Skin epidermis (tissue), 12 donors: Measurements from ENCODE around the gene HRNR.
A peak's percentile ranks its signal among the peaks of the same experiment; 100 is the strongest.
"Not testable (repeated sequence)": the region's sequence is repeated elsewhere in the genome, so short reads cannot be mapped to it uniquely, and the experiment has no call there.

Source experiments
- H3K27ac ChIP-seq, 21 experiments: fragments of 200-600 bp; sonication (generic) in 11 of 21; one replicate each; pipeline ENCODE4 v1.5.0; 2020; ENCODE audit warnings: mild to moderate bottlenecking in 3 of 21, inconsistent platforms in 2 of 21, moderate library complexity in 2 of 21
- H3K4me3 ChIP-seq, 7 experiments: fragments of 200-600 bp; sonication (generic) in 2 of 7; one replicate each; pipeline ENCODE4 v1.5.0; 2020; ENCODE audit warnings: inconsistent platforms in 2 of 7, mild to moderate bottlenecking in 2 of 7, moderate library complexity in 1 of 7

The HRNR gene

DNA sequence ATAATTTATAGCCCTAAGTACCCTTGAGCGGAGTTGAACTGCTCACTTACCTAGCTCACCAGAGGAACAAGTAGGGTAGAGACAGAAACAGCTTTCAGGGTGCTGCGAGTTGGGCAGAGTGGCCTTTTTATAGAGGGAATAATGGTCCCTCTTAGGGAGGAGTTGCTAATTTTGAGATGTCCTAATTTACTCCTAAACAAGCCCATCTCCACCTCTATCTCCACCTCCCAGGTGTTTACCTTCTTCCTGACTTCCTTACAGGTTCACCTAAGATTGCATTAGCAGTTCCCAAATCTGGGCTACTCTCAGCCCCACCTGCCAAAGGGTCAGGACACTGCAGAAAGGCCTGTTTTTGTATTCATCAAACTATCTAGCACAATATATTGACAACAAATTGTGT lies at the start of gene HRNR:
TSS of gene HRNR (minus strand) at position 101 of the 400 bp plus-strand sequence. CDS start 940 bp downstream, outside the sequence.
- no peak within 1 kb of the TSS for H3K4me3 ChIP-seq
- no peak within 1 kb of the TSS for H3K27ac ChIP-seq

DNA sequence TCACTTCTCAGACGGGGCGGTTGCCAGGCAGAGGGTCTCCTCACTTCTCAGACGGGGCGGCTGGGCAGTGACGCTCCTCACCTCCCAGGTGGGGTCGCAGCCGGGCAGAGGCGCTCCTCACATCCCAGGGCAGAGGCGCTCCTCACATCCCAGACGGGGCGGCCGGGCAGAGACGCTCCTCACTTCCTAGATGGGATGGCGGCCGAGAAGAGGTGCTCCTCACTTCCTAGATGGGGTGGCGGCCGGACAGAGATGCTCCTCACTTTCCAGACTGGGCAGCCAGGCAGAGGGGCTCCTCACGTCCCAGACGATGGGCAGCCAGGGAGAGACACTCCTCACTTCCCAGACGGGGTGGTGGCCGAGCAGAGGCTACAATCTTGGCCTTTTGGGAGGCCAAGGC lies 32.4 kb upstream of the HRNR start:
- not testable (repeated sequence) for H3K27ac ChIP-seq, H3K4me3 ChIP-seq

DNA sequence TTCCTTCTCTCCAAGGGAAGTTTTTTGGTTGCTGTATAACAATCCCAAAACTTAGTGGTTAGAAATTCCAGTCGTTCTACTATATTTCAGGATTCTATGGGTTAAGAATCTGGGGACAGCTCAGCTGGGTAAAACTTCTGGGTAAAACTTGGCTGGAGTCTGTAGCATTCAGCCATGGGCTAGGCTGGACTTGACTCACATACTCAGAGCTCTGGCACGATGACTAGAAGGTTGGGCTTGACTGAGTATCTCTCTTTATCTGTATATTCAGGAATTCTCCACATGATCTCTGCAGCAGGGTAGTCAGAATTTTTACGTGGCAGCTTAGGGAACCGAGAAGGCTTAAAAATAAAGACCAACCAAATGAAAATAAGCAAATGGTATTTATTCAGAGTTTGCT lies 28.2 kb upstream of the HRNR start:
- Histone ChIP-seq H3K27ac (peak overlapping the region in 1 of 21 experiments; percentile 17), H3K4me3 (no peak overlapping the region)

DNA sequence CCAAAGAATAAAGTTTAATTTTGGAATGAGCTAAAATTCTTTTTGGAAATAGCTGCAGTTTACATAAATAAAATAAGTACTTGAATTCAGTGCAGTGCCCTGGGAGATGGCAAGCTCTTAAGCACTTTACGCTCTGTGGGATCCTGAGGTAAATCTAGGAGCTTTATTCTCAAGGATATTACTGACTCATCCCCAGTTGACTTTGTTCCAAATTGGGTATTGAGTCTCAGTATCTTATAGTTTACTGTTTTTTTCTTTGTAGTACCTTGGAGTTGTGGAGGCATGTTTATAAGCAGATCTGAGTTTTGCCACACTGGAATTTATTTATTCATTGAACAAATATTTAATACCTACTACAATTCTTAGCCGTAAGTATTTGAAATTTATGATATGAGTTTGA lies 27.4 kb upstream of the HRNR start:
- H3K4me3 ChIP-seq = no peak overlapping the region
- H3K27ac ChIP-seq = no peak overlapping the region

DNA sequence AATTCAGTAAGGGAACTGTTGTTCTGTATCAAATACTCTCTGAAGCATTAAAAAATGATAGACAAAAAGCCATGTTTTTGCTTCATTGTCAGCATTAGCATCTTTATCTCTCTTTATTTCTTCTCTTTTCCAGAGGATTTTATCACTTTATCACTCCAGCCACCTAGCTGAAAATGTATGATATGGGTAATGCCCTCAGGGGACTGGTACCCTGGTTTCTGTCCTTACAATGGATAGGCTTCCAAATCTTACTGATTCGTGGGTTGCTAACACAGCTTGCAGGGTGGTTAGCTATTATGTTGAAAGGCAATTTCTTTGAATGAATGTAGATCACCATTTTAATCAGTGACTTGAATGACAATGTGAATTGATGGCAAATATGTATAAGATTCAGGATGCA lies 23.3 kb upstream of the HRNR start:
- H3K27ac ChIP-seq = no peak overlapping the region
- H3K4me3 ChIP-seq = no peak overlapping the region

DNA sequence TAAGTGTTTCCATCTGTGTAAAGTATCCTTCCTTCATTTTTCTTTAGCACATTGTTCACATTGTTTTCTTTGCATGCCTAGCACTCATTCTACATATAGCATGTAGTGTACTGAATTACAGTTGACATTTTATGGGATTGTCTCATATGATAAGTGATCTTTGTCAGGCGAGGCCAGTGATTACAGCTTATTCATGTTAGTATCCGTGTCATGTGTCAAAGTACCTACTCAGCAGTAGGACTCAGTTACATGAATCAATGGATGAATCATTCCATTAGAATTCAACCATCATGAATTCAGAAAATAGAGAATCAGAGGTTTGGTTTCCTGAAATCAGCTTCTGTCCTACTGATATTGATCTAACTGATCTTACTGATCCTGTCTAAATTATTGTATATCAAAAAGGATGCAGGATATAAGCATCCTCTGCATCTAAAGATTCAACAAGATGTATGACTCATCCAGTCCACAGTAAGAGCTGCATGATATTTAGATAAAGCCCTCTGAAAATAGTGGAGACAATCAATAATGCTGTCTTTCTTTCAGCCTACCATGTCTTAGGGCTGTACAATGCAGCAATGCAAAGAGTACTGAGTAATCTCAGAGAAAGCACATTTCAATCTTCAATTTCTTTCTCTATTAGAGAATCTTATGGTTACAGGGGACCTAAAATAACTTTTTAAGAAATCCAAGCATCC lies 20.7 kb upstream of the HRNR start:
- Histone ChIP-seq H3K27ac (no peak overlapping the region), H3K4me3 (no peak overlapping the region)

DNA sequence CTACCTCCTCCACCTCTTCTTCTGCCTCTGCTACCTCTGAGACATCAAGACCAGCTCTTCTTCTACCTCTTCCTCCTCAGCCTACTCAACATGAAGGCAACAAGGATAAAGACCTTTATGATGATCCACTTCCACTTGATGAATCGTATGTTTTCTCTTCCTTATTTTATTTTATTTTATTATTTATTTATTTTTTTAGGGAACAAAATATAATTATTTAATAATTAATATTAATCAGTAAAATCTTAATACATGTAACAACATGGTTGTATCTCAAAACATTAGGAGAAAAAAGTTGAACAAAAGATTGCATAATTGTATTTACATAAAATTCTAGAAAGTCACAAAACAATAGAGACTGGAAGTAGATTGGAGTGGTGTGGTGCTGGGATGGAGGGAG lies 13.1 kb upstream of the HRNR start:
- Histone ChIP-seq H3K27ac (no peak overlapping the region), H3K4me3 (no peak overlapping the region)

DNA sequence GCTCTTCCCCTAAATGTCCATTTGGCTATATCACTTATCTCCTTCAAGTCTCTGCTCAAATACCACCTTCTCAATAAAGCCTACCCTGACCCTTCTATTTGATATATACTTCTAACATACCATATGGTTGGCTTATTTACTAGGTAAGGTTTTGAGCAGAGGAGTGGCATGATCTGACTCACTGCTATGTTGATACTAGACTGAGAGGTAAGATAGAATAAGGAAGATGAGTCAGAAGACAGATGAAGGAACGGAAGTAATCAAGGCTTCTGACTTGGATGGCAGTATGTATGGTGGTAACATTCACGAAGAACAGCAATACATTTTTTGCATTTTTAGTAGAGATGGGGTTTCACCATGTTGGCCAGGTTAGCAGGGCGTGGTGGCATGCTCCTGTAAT lies 4.8 kb upstream of the HRNR start:
- no peak overlapping the region for H3K4me3 ChIP-seq
- no peak overlapping the region for H3K27ac ChIP-seq

DNA sequence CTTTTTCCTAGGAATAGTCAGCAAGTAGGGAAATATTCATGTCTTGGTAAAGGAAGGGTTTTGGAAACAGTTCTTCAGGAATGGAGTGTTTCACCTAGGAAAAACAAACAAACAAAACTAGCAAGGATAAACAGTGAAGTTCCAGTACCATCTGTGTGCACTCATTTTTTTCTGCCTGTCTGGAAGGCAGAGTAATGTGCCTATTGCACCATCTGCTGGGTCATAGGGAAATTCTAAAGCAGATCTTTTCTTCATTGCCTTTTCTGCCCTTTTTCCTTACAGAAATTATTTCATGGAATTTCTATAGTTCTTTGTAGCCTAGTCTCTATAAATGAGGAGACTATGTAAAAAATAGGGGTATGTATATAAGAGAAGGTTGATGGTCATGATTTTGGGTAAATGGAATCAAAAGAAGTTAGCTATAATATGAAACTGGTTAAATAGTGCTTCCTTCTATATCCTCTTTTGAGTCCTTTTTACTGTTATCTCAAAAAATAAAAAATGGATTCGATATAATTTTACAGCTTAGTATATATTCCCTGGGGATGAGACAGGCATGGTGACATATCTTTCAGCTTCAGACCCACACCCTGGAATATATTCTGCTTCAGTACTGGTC lies 3.4 kb upstream of the HRNR start:
- no peak overlapping the region for H3K27ac ChIP-seq
- no peak overlapping the region for H3K4me3 ChIP-seq

DNA sequence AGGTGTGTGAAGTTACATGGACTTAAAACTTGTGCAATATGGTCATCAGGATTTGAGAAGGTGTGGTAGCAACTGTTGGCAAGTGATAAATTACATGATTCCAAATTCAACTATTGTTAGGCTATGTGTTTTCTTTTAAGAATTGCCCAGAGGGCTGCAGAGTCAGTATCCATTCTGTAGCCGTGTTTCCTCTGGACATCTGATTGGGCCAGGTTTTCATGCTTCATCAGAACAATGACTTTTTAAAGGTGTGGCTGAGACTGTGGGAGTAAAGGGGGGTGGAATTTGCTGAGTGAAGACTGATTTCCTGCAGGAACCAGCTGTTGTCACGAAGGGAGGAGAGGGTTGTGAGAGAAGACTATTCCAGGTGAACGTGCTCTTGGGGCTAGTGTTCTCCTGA lies 1.7 kb upstream of the HRNR start:
- no peak overlapping the region for H3K27ac ChIP-seq
- no peak overlapping the region for H3K4me3 ChIP-seq

DNA sequence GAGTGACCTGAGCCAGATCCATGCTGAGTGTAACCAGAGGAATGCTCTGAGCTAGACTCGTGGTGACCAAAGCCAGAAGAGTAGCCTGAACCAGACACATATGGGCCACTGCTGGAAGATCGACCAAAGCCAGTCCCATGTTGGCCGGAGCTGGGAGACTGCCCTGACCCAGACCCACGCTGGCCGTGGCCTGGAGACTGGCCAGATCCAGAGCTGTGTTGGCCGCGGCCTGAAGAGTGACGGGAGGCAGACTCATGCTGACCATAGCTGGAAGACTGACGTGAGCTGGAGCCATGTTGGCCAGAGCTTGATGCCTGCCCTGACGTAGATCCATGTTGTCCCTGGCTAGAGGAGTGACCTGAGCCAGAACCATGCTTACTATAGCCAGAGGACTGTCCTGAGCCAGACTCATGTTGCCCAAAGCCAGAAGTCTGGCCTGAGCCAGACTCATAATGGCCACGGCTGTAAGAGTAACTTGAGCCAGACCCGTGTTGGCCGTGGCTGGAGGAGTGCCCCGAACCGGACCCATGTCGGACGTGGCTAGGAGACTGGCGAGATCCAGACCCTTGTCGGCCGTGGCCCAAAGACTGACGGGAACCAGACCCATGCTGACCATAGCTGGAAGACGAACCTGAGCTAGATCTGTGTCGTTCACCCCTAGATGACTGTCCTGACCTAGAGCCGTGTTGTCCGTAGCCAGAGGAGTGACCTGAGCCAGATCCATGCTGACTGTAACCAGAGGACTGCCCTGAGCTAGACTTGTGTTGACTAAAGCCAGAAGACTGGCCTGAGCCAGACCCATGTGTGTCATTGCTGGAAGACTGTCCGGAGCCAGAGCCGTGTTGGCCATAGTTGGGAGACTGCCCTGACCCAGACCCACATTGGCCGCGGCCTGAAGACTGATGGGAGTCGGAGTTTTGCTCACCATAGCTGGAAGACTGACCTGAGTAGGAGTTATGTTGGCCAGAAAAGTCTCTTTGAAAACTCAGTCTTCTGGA lies 3.5 kb downstream of the HRNR start:
- H3K27ac ChIP-seq = no peak overlapping the region
- H3K4me3 ChIP-seq = no peak overlapping the region

DNA sequence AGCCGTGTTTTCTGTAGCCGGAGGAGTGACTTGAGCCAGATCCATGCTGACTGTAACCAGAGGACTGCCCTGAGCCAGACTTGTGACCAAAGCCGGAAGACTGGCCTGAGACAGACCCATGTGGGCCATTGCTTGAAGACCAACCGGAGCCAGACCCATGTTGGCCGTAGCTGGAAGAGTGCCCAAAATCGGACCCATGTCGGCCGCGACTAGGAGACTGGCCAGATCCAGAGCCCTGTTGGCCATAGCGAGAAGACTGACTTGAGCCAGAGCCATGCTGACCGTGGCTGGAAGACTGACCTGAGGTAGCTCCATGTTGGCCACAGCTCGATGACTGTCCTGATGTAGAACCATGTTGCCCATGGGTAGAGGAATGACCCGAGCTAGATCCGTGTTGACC lies 4.6 kb downstream of the HRNR start:
- not testable (repeated sequence) for H3K27ac ChIP-seq, H3K4me3 ChIP-seq

DNA sequence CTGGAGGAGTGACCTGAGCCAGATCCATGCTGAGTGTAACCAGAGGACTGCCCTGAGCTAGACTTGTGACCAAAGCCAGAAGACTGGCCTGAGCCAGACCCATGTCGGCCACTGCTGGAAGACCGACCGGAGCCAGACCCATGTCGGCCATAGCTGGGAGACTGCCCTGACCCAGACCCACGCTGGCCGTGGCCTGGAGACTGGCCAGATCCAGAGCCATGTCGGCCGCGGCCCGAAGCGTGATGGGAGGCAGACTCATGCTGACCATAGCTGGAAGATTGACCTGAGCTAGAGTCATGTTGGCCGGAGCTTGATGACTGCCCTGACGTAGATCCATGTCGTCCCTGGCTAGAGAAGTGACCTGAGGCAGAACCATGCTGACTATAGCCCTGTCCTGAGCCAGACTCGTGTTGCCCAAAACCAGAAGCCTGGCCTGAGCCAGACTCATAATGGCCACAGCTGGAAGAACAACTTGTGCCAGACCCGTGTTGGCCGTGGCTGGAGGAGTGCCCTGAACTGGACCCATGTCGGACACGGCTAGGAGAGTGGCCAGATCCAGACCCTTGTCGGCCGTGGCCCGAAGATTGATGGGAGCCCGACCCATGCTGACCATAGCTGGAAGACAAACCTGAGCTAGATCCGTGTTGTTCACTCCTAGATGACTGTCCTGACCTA lies 5.1 kb downstream of the HRNR start:
- H3K4me3 ChIP-seq = no peak overlapping the region
- no peak overlapping the region for H3K27ac ChIP-seq

DNA sequence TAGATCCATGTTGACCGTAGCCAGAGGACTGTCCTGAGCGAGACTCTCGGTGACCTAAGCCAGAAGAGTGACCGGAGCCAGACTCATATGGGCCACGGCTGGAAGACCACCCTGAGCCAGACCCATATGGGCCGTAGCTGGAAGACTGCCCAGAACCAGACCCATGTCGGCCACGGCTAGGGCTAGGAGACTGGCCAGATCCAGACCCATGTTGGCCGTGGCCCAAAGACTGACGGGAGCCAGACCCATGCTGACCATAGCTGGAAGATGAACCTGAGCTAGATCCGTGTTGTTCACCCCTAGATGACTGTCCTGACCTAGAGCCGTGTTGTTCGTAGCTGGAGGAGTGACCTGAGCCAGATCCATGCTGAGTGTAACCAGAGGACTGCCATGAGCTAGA lies 8.4 kb downstream of the HRNR start:
- not testable (repeated sequence) for H3K4me3 ChIP-seq

DNA sequence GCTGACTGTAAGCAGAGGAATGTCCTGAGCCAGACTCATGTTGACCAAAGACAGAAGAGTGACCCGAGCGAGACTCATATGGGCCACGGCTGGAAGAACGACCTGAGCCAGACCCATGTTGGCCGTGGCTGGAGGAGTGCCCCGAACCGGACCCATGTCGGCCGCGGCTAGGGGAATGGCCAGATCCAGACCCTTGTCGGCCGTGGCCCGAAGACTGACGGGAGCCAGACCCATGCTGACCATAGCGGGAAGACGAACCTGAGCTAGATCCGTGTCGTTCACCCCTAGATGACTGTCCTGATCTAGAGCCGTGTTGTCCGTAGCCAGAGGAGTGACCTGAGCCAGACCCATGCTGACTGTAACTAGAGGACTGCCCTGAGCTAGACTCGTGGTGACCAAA lies 9.1 kb downstream of the HRNR start:
- not testable (repeated sequence) for H3K27ac ChIP-seq, H3K4me3 ChIP-seq

More for the DNA sequence above, 8.4 kb downstream of the HRNR start:
- not testable (repeated sequence) for H3K27ac ChIP-seq

DNA sequence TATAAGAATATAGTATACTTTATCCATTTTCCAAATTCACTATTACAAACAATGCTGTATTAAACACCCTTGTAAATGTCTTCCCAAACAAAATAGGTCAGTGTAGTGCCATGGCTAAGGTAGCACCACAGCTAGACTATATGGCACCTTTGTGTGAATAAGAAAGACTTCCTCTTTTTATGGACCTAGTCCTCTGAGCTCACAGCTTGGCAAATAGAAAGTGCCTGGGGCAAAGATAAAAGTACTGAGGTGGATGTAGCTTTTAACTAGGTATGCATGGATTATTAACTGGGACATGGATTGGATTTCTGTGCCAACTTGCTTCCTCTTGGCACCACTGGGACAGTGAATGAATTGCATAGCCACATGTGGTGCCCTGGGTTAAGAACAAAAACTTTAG lies 25.0 kb downstream of the HRNR start:
- H3K27ac ChIP-seq = no peak overlapping the region
- H3K4me3 ChIP-seq = no peak overlapping the region

DNA sequence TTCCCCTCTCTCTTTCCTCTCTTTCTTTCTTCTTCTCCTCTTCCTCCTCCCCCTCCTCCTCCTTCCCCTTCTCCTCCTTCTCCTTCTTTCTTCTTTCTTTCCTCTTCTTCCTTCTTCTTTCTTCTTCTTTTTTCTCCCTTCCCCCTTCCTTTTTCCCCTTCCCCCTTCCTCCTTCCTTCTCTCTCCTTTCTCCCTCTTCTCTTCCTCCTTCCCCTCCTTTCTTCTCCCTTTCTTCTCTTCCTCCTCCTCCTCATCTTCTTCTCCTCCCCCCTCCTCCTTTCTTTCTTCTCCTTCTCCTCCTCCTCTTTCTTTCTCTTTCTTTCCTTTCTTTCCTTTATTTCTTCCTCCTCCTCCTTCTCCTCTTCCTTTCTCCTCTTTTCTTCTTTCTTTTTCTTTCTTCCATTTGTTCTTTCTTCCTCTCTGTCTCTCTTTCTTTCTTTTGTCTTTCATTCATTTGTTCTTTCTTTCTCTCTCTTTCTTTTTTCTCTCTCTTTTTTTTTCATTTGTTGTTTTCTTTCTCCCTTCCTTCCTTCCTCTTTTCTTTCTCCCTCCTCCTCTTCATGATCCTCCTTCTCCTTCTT lies 26.5 kb downstream of the HRNR start:
- no peak overlapping the region for H3K4me3 ChIP-seq
- H3K27ac ChIP-seq = no peak overlapping the region

DNA sequence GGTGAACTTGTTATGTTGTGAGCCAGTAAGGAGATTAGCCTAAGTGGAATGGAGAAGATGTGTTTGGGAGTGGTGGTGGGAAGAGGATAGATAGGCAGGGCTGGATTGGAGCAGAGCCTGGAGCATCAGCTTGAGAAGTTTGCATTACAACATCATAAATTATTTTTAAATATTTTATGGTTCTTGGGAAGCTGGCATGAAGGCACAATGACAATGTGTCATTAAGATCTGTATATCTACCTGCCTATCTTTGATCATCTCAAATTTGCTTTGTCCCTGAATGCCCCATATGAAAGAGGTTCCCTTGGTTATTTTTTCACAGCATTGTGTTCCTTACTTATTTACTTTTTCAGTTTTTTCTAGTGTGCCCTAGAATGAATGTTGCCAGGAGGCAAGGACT lies 32.3 kb downstream of the HRNR start:
- Histone ChIP-seq H3K27ac (peak overlapping the region in 3 of 21 experiments; percentile 18 to 31 (median 25)), H3K4me3 (no peak overlapping the region)

DNA sequence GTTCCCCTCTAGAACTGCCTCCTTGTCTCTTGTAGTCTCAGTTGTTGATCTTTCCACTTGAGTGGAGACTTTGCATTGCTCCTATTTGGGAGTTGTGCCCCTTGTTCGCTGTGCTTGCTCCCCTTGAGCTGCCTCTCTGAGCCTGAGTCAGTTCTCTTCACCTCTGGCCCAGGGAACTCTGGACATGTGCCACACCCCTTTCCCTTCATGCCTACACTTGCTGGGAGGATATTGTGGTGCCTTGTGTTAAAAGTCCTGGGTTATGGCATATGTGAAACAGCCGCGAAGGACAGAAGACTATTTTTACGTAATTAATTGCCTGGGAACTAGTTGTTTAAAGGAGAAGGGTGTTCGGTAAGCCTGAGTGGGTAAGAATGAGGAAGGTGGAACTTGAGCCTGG lies 32.7 kb downstream of the HRNR start:
- H3K27ac ChIP-seq = peak overlapping the region in 6 of 21 experiments; percentile 6 to 32 (median 25)

DNA sequence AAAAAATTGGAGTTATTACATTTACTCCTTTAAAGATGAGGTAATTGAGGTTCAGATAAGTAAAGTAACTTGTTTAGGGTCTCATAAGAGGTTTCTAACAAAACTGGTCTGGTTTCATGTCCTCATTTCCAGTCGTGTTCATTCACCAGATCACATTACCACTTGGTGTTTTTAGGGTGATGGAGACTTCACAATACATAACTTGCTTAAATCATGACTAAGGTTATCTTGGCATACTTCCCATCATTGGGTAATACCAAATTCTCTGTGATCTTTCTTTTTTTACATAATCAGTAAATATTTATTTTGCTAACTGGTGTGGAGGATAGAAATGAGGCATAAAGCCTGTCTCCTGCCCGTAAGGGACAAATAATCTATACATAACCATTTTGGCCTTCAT lies 33.4 kb downstream of the HRNR start:
- Histone ChIP-seq H3K4me3 (no peak overlapping the region), H3K27ac (peak overlapping the region in 1 of 21 experiments; percentile 32)

More for the DNA sequence above, 32.7 kb downstream of the HRNR start:
- no peak overlapping the region for H3K4me3 ChIP-seq
